ENCODE measurements around the gene PLEKHJ1.
A peak's percentile ranks its signal among the peaks of the same experiment; 100 is the strongest.

The PLEKHJ1 gene

DNA sequence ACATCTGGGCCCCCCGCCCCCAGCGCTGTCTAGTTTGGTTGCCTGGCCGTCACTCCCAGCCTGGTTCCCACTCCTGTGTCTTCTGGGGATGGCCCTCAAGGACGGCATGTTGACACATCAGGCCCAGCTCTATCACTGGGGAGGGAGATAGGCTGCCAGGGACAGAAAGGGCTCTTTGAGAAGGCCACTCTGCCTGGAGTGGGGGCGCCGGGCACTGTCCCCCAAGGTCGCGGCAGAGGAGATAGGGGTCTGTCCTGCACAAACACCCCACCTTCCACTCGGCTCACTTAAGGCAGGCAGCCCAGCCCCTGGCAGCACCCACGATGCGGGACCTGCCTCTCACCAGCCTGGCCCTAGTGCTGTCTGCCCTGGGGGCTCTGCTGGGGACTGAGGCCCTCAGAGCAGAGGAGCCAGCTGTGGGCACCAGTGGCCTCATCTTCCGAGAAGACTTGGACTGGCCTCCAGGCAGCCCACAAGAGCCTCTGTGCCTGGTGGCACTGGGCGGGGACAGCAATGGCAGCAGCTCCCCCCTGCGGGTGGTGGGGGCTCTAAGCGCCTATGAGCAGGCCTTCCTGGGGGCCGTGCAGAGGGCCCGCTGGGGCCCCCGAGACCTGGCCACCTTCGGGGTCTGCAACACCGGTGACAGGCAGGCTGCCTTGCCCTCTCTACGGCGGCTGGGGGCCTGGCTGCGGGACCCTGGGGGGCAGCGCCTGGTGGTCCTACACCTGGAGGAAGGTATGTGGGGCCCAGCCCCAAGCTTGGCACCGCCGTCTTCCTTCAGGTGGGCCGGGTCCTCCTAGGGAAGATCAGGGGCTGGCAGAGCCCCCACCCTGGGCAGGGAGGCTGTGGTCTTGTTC, 13.1 kb upstream of the PLEKHJ1 start, which contains the start of gene AMH:
TSS of gene AMH (plus strand) at position 314 of the 857 bp plus-strand sequence. CDS start at position 324, 10 bp downstream.
- no peak for DNase-seq

DNA sequence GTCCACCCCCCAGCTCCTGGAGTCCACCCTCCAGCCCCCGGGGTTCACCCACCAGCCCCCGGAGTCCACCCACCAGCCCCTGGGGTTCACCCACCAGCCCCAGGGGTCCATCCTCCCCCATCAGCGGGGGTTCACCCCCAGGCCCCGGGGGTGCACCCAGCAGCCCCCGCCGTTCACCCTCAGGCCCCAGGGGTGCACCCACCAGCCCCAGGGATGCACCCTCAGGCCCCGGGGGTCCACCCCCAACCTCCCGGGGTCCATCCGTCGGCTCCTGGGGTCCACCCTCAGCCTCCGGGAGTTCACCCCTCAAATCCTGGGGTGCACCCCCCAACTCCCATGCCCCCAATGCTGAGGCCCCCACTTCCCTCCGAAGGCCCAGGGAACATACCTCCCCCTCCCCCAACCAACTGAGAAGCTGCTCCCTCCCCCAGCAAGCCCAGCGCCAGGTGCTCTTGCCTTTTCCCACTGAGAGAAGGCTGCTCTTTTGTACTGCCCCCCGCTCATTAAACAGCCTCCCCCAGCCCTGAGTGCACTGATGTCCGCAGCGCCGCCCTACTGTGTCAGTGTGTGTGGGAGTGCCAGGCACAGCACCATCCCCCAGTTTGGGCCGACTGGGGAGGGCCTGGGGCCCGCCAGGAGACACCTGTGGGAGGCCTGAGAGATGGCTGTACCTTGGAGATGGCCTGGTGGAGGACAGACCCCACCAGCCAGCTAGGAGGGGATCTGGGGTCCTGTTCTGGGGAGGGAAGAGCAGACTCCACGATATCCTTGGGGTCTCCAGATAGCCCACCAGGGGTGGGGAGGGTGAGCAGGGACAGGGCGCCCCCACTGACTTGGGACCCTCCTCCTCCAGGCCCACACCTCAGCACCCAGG, 12.2 kb upstream of the PLEKHJ1 start:
- DNase-seq, result no peak

DNA sequence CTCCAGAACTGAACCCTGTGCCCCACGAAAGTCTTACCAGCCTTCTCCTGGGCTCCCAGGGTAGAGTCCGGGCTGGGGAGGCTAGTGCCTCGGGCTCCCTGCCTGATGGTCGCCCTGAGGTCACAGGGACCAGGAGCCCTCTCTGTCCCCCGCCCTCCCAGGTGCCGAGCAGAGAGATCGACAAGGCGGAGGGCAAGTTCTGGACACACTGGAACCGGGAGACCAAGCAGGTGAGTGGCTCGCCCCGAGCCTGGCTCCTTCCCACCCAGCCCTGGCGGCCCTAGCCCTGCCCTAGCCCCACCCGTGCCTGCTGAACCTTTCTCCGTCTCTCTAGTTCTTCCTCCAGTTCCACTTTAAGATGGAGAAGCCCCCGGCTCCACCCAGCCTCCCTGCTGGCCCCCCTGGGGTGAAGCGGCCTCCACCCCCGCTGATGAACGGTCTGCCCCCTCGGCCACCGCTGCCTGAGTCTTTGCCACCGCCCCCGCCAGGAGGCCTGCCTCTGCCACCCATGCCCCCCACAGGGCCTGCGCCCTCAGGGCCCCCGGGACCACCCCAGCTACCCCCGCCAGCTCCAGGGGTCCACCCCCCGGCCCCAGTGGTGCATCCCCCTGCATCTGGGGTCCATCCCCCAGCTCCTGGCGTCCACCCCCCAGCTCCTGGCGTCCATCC, 11.4 kb upstream of the PLEKHJ1 start:
- DNase-seq, result no peak

DNA sequence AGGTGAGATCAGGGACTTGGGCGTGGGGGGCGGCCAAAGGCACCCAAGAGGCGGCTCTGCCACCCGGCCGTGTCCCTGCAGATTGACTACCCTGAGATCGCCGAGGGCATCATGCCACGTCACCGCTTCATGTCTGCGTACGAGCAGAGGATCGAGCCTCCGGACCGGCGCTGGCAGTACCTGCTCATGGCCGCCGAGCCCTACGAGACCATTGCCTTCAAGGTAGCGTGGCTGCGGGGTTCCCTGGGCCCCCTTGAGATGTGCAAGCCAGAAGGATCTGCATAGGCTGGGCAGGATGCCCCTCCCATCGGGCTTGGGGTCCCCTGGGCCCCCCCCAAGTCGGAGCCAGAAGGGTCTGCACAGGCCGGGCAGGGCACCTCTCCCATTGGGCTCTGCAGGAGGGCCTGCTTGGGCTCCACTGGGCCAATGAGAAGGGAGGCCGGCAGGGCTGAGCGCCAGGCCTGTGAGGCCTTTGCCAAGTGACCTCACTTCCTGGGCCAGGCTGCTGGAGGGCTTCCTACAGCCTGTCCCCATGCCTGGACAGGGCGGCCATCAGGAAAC, 10.8 kb upstream of the PLEKHJ1 start:
- no peak for DNase-seq

DNA sequence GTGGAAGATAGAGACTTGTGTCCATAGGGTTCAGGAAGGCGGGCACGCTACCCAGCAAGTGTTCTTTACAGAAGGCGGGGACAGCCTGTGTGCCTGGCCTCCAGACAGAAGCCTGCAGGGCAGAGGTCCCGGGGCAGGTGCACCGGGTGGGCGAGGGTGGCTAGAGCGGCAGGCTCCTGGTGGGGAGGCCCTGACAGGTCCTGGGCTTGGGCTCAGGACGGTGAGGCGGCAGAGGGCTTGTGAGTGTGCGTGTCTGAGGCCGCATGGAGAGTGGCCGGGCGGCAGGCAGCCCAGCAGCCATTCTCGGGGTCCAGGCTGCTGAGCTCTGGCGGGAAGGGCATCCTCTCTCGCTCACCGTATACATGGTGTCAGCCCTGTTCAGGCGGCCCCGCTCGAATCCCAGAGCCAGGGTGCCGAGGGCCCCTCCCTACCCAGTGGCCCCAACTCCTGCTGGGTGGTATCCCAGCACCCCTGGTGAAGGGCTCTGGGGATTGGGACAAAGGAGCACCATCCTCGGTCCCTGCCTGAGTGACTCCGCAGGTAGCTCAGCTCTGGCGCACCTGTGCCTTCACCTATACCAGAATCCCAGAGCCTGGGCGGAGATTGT, 10.0 kb upstream of the PLEKHJ1 start:
- no peak for DNase-seq

DNA sequence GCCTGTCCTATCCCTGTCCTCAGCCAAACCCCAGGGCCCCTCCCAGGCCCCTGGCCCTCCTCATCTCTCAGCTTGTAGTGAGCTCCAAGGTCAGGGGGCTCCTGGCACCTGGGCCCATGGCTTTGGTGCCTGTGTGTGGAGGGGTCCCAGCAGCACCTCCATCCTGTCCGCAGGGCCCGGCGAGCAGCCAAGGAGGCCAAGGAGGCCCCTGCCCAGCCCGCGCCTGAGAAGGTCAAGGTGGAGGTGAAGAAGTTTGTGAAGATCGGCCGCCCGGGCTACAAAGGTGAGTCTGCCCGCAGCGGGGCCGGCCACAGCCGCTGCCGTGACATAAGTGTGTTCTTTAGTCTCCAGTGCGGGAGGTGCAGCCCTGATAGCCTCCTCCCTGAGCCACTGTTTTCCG, 9.1 kb upstream of the PLEKHJ1 start:
- DNase-seq, result no peak

DNA sequence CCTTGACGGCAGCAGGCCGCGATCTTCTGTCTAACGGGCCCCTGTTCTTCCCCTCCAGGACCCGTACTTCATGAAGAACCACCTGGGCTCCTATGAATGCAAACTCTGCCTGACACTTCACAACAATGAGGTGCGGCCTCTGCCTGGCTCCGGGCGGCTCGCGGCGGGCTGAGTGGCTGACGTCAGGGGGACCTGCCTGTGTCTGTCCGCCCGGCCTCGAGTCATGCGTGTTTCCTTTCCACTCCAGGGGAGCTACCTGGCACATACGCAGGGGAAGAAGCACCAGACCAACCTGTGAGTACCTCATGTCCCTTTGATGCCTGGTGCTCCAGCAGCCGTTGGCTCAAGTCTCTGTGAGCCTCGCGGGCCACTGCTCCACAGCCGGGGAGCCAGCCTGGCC, 8.4 kb upstream of the PLEKHJ1 start:
- no peak for DNase-seq

DNA sequence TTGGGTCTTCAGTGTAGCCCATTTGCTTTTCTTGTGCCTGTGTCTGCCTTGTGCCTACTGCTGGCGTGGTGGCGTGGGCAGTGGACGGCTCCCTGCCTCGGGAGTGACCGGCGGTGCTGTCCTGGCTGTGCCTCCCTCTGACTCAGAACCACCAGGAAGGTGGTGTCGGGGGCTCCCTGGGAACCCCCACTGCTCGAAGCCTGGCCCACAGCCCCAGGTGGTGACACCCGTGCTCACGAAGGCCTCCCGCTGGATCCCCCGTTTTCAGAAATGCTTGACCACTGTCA, 7.9 kb upstream of the PLEKHJ1 start:
- DNase-seq, result no peak

DNA sequence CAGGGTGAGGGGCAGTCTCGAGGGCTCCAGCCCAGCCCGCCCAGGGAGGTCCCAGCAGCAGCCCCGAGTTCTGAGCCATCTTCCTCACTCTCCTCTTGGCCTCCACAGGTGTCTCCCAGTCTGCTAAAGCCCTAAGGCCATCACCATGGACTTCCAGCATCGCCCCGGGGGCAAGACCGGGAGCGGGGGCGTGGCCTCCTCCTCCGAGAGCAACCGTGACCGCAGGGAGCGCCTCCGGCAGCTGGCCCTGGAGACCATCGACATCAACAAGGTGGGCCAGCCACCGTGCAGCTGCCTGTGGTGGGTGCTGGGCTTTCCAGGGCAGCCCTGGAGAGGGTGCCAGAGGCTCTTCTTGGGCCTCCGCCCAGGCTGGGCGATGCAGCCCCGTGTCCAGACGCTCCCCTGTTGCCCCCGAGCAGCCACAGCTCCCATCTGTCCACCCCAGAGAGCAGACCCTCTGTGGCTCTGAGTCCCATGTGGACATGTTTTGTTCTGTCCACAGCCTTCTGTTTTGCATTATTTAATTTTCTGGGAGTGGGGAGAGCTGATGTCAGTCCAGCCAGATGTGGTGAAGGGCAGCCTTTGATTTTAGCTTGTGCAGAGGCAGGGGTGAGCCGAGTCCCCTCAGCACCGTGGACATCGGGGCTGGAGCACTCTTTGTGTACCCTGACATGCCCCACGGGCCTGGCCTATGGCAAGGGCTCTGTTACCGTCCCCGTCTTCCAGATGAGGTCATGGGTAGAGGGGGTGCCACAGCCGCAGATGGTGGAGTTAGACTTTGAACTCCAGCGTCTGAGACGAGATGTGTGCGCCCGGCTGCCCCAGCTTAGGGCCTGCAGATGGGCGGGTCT, 7.4 kb upstream of the PLEKHJ1 start:
- no peak for DNase-seq

DNA sequence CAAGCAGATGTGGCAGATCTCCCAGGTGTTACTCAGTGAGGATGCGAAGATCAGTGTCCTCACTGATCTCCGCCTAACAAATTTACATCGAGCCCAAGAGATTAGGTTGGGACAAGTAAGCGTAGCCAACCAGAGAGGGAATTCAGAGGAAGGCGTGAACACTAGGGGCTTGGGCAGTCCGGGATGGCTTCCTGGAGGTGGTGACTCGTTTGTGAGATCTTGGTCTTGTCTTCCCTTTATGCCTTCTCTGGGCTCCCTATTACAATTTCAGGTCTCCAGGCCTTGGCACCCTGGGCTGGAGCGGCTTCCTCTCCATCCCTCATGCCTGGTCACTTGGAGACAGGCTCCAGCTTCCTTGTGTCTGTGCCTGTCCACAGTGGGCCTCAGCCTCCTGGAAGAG, 6.7 kb upstream of the PLEKHJ1 start:
- no peak for DNase-seq

DNA sequence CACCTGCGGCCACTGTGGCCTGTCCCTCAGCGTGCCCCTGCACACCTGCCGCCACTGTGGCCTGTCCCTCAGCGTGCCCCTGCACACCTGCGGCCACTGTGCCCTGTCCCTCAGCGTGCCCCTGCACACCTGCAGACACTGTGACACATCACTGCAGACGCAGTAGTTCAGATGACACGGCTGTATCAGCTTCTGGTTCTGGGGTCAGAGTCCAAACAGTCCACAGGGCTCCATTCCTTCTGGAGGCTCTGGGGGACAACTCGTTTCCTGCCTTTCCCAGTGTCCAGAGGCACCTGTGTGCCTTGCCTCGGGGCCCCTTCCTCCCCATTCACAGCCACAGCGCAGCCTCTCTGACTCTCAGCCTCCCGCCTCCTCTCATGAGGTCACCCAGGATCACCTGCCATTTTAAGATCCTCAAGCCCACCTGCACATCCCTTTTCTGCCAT, 6.0 kb upstream of the PLEKHJ1 start:
- no peak for DNase-seq

DNA sequence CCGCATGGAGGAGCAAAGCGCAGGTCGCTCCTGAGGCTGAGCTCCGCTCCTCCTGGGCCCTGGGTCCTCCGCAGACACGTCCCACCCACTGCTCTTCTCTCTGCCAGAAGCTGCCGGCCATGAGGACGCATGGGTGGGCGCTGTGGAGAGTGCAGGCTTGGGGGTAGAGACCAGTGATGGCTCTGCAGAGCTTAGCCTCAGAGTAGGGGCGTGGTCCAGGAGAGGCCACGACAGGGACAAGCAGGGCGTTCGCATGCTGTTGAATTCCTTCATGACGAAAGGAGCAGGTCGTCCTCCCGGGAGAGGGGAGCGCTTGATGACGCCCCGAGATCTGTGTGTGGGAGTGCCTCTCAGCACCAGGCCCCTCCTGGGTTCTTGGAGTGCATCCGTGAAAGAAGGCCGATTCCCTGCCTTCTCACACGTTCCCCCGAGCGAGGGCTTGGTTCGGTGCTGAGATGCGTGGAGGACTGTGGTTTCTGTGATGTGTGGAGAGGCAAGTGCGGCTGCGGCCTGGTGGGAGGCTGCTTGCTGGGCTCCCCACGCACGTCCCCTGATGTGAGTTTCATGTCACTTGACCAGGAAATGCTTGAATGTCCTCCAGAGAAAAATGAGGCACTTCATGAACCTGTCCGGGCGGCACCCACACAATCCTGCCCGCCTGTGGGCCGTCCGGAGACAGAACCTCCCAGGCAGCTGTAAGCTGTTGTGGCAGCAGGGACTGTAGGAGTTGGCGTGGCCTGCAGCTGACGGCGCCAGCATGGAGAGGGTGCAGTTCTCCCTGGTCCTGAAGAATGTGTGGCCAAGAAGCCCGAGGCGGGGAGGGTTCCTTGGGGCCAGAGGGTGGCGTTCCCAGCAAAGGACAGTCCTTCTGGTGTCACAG, 5.0 kb upstream of the PLEKHJ1 start:
- no peak for DNase-seq

DNA sequence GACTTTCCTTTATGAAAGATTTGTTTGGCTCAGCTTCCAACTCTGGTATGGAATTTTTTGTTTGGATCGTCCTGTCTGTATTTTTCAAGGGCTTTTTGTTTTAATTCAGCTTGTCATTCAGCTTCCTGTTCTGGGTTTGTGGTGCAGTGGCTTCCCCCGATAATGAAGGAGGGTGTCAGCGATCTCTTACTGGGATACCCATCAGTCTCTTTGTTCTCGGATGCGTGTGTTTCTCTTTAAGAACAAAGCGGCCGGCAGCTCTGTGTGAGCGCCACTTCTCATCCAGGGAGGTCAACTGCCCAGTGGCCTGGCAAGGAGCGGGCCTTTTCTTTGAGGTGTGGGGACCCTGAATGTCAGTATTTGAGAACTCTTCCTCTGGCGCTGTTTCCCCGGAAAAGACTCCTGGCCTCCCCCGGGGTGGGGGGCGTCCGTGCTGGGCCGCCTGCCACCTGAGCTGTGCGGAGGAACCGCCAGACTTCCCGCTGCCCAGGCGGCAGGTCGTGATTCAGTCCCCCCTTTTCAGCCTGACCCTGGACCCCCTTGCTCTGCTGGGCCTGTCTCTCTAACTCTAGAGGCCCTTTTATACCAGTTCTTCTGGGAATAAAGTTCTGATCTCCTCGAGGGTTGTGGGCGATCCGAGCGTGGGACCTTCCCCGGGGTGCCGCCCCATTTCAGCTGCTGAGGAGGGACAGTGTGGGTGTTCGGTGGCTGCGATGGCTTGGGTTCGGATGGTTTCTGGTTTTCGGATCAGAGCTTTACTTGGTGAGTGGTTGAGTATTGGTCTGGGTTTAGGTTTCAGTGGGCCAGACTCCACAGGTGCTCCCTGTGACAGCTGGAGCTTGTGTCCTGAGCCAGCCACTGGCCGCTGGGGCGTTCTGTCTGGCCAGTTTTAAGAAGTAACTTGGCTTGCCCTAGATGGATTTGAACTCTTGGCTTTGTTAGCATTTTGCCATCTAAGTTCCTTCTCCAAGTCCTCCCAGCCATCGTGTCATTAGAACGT, 3.9 kb upstream of the PLEKHJ1 start:
- peak; percentile 56 for DNase-seq

DNA sequence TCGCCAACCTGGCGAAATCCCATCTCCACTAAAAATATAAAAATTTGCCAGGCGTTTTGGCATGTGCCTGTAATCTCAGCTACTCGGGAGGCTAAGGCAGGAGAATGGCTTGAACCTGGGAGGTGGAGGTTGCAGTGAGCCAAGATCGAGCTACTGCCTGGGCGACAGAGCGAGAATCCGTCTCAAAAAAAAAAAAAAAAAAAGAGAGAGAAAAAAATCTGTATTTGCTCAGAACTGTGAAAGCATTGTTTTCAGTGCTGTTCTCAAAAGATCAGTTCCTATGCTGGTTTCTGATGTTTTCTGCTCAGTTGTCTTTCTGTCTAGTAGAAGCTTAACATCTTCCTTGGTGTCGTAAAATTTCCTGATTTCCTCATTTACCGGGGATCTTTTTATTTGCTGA, 3.0 kb upstream of the PLEKHJ1 start:
- DNase-seq, result no peak

DNA sequence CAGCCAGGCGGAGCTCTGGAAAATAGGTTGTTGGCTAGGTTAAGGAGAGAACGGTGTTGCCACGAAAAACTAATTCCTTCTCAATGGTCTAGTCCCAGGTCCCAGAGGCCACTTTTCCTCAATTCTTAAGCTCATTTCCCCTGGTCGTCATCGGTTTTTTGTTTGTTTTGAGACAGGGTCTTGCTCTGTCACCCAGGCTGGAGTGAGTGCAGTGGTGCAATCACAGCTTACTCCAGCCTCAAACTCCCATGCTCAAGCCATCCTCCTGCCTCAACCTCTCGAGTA, 1.7 kb upstream of the PLEKHJ1 start:
- no peak for DNase-seq

DNA sequence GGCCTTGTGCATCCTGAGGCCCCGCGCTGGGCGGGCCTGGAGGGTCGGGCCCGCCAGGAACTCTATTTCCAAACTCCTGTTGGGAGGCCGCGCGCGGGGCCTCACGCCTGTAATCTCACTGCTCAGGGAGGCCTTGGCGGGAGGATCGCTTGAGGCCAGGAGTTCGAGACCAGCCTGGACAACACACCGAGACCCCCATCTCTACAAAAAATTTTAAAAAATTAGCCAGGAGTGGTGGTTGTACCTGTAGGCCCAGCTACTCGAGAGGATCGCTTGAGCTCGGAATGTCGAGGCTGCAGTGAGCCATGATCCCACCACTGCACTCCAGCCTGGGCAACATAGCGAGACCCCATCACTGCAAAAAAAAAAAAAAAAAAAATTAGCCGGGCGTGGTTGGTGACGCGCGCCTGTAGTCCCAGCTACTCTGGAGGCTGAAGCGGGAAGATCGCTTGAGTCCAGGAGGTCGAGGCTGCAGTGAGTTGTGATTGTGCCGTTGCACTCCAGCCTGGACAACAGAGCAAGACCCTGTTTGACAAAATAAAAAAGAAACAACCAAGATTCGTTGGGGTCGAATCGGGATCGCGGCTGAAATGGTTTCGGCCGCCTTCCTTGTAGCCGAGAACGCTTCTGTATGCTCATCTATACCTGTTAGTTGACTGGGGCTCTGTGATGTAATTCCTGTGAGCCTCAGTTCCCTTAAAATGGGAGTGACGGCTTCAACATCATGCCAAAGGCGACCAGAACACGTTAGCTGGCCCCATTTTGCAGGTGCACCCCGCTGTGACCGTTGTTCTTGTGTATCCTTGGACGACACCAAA, 1.1 kb upstream of the PLEKHJ1 start:
- no peak for DNase-seq

DNA sequence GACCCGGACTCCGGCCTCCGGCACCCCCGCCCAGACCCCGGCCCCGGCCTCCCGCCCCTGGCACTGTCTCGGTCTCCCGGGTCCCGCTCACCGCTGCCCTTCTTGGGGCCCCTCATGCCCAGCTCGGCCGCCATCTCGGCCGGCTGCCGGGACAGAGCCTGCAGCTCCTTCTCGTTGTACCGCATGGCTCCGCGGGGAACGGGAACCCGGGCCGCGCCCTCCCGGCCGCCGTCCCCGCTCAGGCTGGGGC, 140 bp downstream of the PLEKHJ1 start:
- no peak for DNase-seq

DNA sequence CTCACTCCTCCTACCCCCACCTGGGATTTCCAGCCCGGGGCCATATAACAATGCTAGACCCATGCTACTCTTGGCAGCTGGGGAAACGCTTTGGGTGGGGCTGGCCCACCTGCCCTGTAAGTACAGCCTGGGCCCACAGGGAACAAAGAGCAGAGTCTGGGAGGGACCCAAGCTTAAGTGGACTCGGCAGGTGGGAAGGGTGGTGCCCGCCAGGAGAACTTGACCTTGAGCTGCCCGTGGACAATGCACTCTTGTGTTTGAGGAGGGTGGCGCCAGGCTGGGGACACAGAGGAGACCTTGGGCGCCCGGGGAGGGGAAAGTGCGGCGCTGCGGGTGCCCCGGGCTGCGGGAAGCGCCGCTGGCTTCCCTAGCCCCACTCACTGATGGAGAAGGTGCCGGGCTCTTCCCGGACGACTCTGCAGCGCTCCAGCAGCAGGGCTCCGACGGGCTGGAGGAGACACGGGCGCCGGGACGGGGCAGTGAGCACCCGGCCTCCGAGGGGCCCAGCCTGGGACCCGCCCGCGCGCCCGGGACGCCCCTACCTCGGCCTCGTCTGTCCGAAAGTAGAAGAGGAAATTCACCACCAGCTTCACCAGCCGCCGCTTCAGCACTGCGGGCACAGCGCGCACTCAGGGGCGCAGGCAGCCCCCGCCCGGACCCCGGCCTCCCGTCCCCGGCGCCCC, 607 bp downstream of the PLEKHJ1 start:
- no peak for DNase-seq
